Measurements from ENCODE around the gene KCNQ2.

Gene KCNQ2

GRCh38 chr20:63430891-63431290 is 41.6 kb downstream of the KCNQ2 start:
- Histone ChIP-seq H3K27ac (no peak overlapping the region), H3K4me2 (ENCODE audit: low read length) (no peak overlapping the region), H3K27me3 (ENCODE audit: control insufficient read depth, insufficient read depth, low read length) (no peaks in the 10 kb centered on the region), H3K4me3 (ENCODE audit: low read depth, low read length) (no peak overlapping the region), H3K36me3 (ENCODE audit: control insufficient read depth, insufficient read depth, low read length) (no peaks in the 10 kb centered on the region), H3K9ac (no peak overlapping the region), H3K4me1 (no peaks in the 10 kb centered on the region), H3K9me3 (ENCODE audit: control insufficient read depth, low read length) (no peaks in the 10 kb centered on the region), H2AFZ (no peak overlapping the region), H3K79me2 (no peaks in the 10 kb centered on the region)
- TF ChIP-seq CTCF (IDR thresholded peaks at IDR 0.05) = no peak

GRCh38 chr20:63429992-63430391 is 42.5 kb downstream of the KCNQ2 start:
- no peaks in the 10 kb centered on the region for H3K9me3 ChIP-seq (ENCODE audit: control insufficient read depth, low read length)
- H3K4me1 ChIP-seq = no peaks in the 10 kb centered on the region
- no peak overlapping the region for H3K4me3 ChIP-seq (ENCODE audit: low read depth, low read length)
- no peak overlapping the region for H3K4me2 ChIP-seq (ENCODE audit: low read length)
- TF ChIP-seq CTCF (IDR thresholded peaks at IDR 0.05) = no peak
- no peak overlapping the region for H3K27ac ChIP-seq
- H2AFZ ChIP-seq = no peak overlapping the region
- no peaks in the 10 kb centered on the region for H3K27me3 ChIP-seq (ENCODE audit: control insufficient read depth, insufficient read depth, low read length)
- H3K9ac ChIP-seq = no peak overlapping the region
- no peaks in the 10 kb centered on the region for H3K79me2 ChIP-seq
- no peaks in the 10 kb centered on the region for H3K36me3 ChIP-seq (ENCODE audit: control insufficient read depth, insufficient read depth, low read length)

- Histone ChIP-seq H3K9me3 (ENCODE audit: control insufficient read depth, low read length) (no peaks in the 10 kb centered on the region), H3K4me1 (no peaks in the 10 kb centered on the region), H2AFZ (no peak overlapping the region), H3K27ac (no peak overlapping the region), H3K27me3 (ENCODE audit: control insufficient read depth, insufficient read depth, low read length) (no peaks in the 10 kb centered on the region), H3K79me2 (no peaks in the 10 kb centered on the region), H3K9ac (no peak overlapping the region), H3K36me3 (ENCODE audit: control insufficient read depth, insufficient read depth, low read length) (no peaks in the 10 kb centered on the region), H3K4me2 (ENCODE audit: low read length) (no peak overlapping the region), H3K4me3 (ENCODE audit: low read depth, low read length) (no peak overlapping the region)
- no peak for TF ChIP-seq CTCF (IDR thresholded peaks at IDR 0.05)
Observed at GRCh38 chr20:63428906-63429575, 43.4 kb downstream of the KCNQ2 start.

- Histone ChIP-seq H3K9me3 (ENCODE audit: control insufficient read depth, low read length) (no peaks in the 10 kb centered on the region), H3K27ac (no peak overlapping the region), H3K27me3 (ENCODE audit: control insufficient read depth, insufficient read depth, low read length) (no peaks in the 10 kb centered on the region), H3K4me1 (no peaks in the 10 kb centered on the region), H3K79me2 (no peaks in the 10 kb centered on the region), H3K4me3 (ENCODE audit: low read depth, low read length) (no peak overlapping the region), H3K9ac (no peak overlapping the region), H3K36me3 (ENCODE audit: control insufficient read depth, insufficient read depth, low read length) (no peaks in the 10 kb centered on the region), H3K4me2 (ENCODE audit: low read length) (no peak overlapping the region), H2AFZ (no peak overlapping the region)
- TF ChIP-seq CTCF (IDR thresholded peaks at IDR 0.05) = no peak
Observed at GRCh38 chr20:63427724-63428330, 44.6 kb downstream of the KCNQ2 start.

- TF ChIP-seq CTCF (IDR thresholded peaks at IDR 0.05) = no peak
- Histone ChIP-seq H3K9me3 (ENCODE audit: control insufficient read depth, low read length) (no peaks in the 10 kb centered on the region), H3K79me2 (no peaks in the 10 kb centered on the region), H2AFZ (no peak overlapping the region), H3K9ac (no peak overlapping the region), H3K4me2 (ENCODE audit: low read length) (no peak overlapping the region), H3K4me1 (no peaks in the 10 kb centered on the region), H3K4me3 (ENCODE audit: low read depth, low read length) (no peak overlapping the region), H3K27ac (no peak overlapping the region), H3K27me3 (ENCODE audit: control insufficient read depth, insufficient read depth, low read length) (no peaks in the 10 kb centered on the region), H3K36me3 (ENCODE audit: control insufficient read depth, insufficient read depth, low read length) (no peaks in the 10 kb centered on the region)
Observed at GRCh38 chr20:63427206-63427605, 45.2 kb downstream of the KCNQ2 start.

Data from parathyroid adenoma (tissue), 2 donors.